BE2C (cell line): Measurements from ENCODE around the gene RABGAP1.

Experiments used
- DNase-seq: peaks from one replicate; pipeline ENCODE4 v3.0.0-alpha.2; 2020
- H3K27me3 ChIP-seq: fragments of 250-450 bp; sonication (Bioruptor Pico); 2 replicates; pipeline ENCODE4 v1.5.1; 2020; ENCODE audit warnings: mild to moderate bottlenecking
- H3K36me3 ChIP-seq: fragments of 250-450 bp; sonication (Bioruptor Pico); 2 replicates; pipeline ENCODE4 v1.5.1; 2020; ENCODE audit warnings: mild to moderate bottlenecking
- H3K4me1 ChIP-seq: fragments of 250-450 bp; sonication (Bioruptor Pico); 2 replicates; pipeline ENCODE4 v1.5.1; 2020
- H3K4me3 ChIP-seq: 2 replicates; pipeline ENCODE4 v1.5.1; 2011; ENCODE audit warnings: low read depth, low read length
- H3K9me3 ChIP-seq: fragments of 250-450 bp; sonication (Bioruptor Pico); 2 replicates; pipeline ENCODE4 v1.5.1; 2020
- CTCF ChIP-seq: IDR thresholded peaks from 2 replicates; pipeline ENCODE4 v1.5.1; 2012; ENCODE audit warnings: mild to moderate bottlenecking, low read depth, low read length

RABGAP1 gene

GRCh38 chr9:123062351-123063176 lies 121.7 kb downstream of the RABGAP1 start:
- Histone ChIP-seq H3K4me3 (no peak overlapping the region), H3K9me3 (no peaks in the 10 kb centered on the region), H3K4me1 (no peaks in the 10 kb centered on the region), H3K27me3 (no peaks in the 10 kb centered on the region), H3K36me3 (peaks cover 16% of the 10 kb centered on the region)
- no peak for TF ChIP-seq CTCF
- DNase-seq: no peak

GRCh38 chr9:123063177-123063598 lies 122.4 kb downstream of the RABGAP1 start:
- no peak for DNase-seq
- no peaks in the 10 kb centered on the region for H3K27me3 ChIP-seq
- no peak overlapping the region for H3K4me3 ChIP-seq
- no peak for TF ChIP-seq CTCF
- no peaks in the 10 kb centered on the region for H3K9me3 ChIP-seq
- H3K4me1 ChIP-seq: no peaks in the 10 kb centered on the region
- H3K36me3 ChIP-seq: peaks cover 16% of the 10 kb centered on the region

GRCh38 chr9:123063896-123064295 lies 123.1 kb downstream of the RABGAP1 start:
- TF ChIP-seq CTCF: no peak
- H3K4me1 ChIP-seq: no peaks in the 10 kb centered on the region
- peaks cover 16% of the 10 kb centered on the region for H3K36me3 ChIP-seq

GRCh38 chr9:123064716-123065115 lies 123.9 kb downstream of the RABGAP1 start:
- no peaks in the 10 kb centered on the region for H3K27me3 ChIP-seq
- H3K9me3 ChIP-seq: no peaks in the 10 kb centered on the region
- no peak for TF ChIP-seq CTCF
- no peak for DNase-seq
- H3K4me1 ChIP-seq: no peaks in the 10 kb centered on the region
- H3K36me3 ChIP-seq: peaks cover 16% of the 10 kb centered on the region
- H3K4me3 ChIP-seq: no peak overlapping the region

More at GRCh38 chr9:123063896-123064295, 123.1 kb downstream of the RABGAP1 start:
- H3K27me3 ChIP-seq: no peaks in the 10 kb centered on the region
- no peaks in the 10 kb centered on the region for H3K9me3 ChIP-seq
- H3K4me3 ChIP-seq: no peak overlapping the region
- no peak for DNase-seq

GRCh38 chr9:123065196-123065595 lies 124.4 kb downstream of the RABGAP1 start:
- H3K4me3 ChIP-seq: no peak overlapping the region
- no peak for TF ChIP-seq CTCF
- no peak for DNase-seq
- no peaks in the 10 kb centered on the region for H3K27me3 ChIP-seq
- no peaks in the 10 kb centered on the region for H3K4me1 ChIP-seq
- H3K9me3 ChIP-seq: no peaks in the 10 kb centered on the region
- peaks cover 16% of the 10 kb centered on the region for H3K36me3 ChIP-seq

- no peak overlapping the region for H3K4me3 ChIP-seq
- TF ChIP-seq CTCF: no peak
- H3K27me3 ChIP-seq: no peaks in the 10 kb centered on the region
- H3K4me1 ChIP-seq: no peaks in the 10 kb centered on the region
- H3K9me3 ChIP-seq: no peaks in the 10 kb centered on the region
- peaks cover 24% of the 10 kb centered on the region for H3K36me3 ChIP-seq
- DNase-seq: no peak
Measured at GRCh38 chr9:123067136-123067535, 126.3 kb downstream of the RABGAP1 start.
